Measurements from ENCODE around the gene DNMBP.
"Not testable (repeated sequence)": the region's sequence is repeated elsewhere in the genome, so short reads cannot be mapped to it uniquely, and the experiment has no call there.

The DNMBP gene

GRCh38 chr10:99853655-99854054 is 156.1 kb downstream of the DNMBP start:
- DNase-seq = no peak

- DNase-seq = no peak
Measured at GRCh38 chr10:99852481-99853213, 157.1 kb downstream of the DNMBP start.

- no peak for DNase-seq
Measured at GRCh38 chr10:99851825-99852224, 157.9 kb downstream of the DNMBP start.

- no peak for DNase-seq
Measured at GRCh38 chr10:99850767-99851340, 158.9 kb downstream of the DNMBP start.

GRCh38 chr10:99850021-99850766 is 159.6 kb downstream of the DNMBP start:
- DNase-seq = no peak

- DNase-seq = no peak
Measured at GRCh38 chr10:99849536-99849935, 160.2 kb downstream of the DNMBP start.

- DNase-seq = no peak
Measured at GRCh38 chr10:99849057-99849456, 160.7 kb downstream of the DNMBP start.

- peak; percentile 94 for DNase-seq
Measured at GRCh38 chr10:99845837-99846382, 163.8 kb downstream of the DNMBP start.

- DNase-seq = peak in 1 of 2 experiments; percentile 29
Measured at GRCh38 chr10:99844433-99844955, 165.3 kb downstream of the DNMBP start.

GRCh38 chr10:99843310-99843709 is 166.4 kb downstream of the DNMBP start:
- no peak for DNase-seq

GRCh38 chr10:99841746-99842145 is 168.0 kb downstream of the DNMBP start:
- DNase-seq = no peak

GRCh38 chr10:99840859-99841258 is 168.9 kb downstream of the DNMBP start:
- not testable (repeated sequence) for DNase-seq

GRCh38 chr10:99836711-99837110 is 173.0 kb downstream of the DNMBP start:
- DNase-seq = no peak

- no peak for DNase-seq
Measured at GRCh38 chr10:99835947-99836346, 173.8 kb downstream of the DNMBP start.

GRCh38 chr10:99834410-99834809 is 175.3 kb downstream of the DNMBP start:
- DNase-seq = no peak

GRCh38 chr10:99832439-99832838 is 177.3 kb downstream of the DNMBP start:
- DNase-seq = no peak

GRCh38 chr10:99828464-99828863 is 181.3 kb downstream of the DNMBP start:
- DNase-seq = no peak

- no peak for DNase-seq
Measured at GRCh38 chr10:99827936-99828335, 181.8 kb downstream of the DNMBP start.

All from Kasumi-1 (cell line).